Keratinocyte (primary cell): ENCODE measurements around the gene ADAMTS2. TPM values are rescaled to one million over a fixed set of nuclear protein-coding genes. Genes with fewer than 3 reads are reported as not detected.

Source experiments
- DNase-seq: peaks from one replicate; pipeline ENCODE4 v3.0.0-alpha.2; 2011; ENCODE audit warnings: low read depth, missing footprints, low spot score
- FAIRE-seq: peaks from 2 replicates; lab custom pipeline; 2011; peaks lifted over from hg19 to GRCh38; lab: Jason Lieb, UNC
- H2AFZ ChIP-seq: 2 replicates; pipeline ENCODE4 v1.6.0; 2012; ENCODE audit warnings: low read length, control low read depth, inconsistent platforms; ENCODE audit not compliant: control insufficient read depth
- H3K27ac ChIP-seq: 2 replicates; pipeline ENCODE4 v1.5.1; 2011; ENCODE audit warnings: low read length; ENCODE audit not compliant: control insufficient read depth, insufficient read depth
- H3K27me3 ChIP-seq: 3 replicates; pipeline ENCODE4 v1.6.0; 2011; ENCODE audit warnings: low read length; ENCODE audit not compliant: control insufficient read depth, insufficient read depth; ENCODE audit errors: extremely low read depth
- H3K36me3 ChIP-seq, 2 experiments: 2 replicates in 1 of 2; 3 replicates in 1 of 2; pipeline ENCODE4 v1.5.1; 2011; ENCODE audit warnings: low read length in 2 of 2, mild to moderate bottlenecking in 1 of 2; ENCODE audit not compliant: control insufficient read depth in 2 of 2, insufficient read depth in 2 of 2; ENCODE audit errors: extremely low read depth in 1 of 2
- H3K4me1 ChIP-seq: 3 replicates; pipeline ENCODE4 v1.5.1; 2011; ENCODE audit warnings: low read length; ENCODE audit not compliant: control insufficient read depth, insufficient read depth; ENCODE audit errors: extremely low read depth
- H3K4me2 ChIP-seq: 3 replicates; pipeline ENCODE4 v1.6.0; 2011; ENCODE audit warnings: low read depth, low read length; ENCODE audit not compliant: control insufficient read depth, insufficient read depth; ENCODE audit errors: extremely low read depth
- H3K4me3 ChIP-seq, 3 experiments: fragments of 200-600 bp in 1 of 3; sonication (generic) in 1 of 3; 2 replicates in 2 of 3; 3 replicates in 1 of 3; pipeline ENCODE4 v1.5.1; 2011 to 2016; ENCODE audit warnings: low read length in 3 of 3, mild to moderate bottlenecking in 3 of 3, control low read depth in 2 of 3, inconsistent platforms in 1 of 3, low read depth in 1 of 3, mixed read lengths in 1 of 3, mixed run types in 1 of 3, moderate library complexity in 1 of 3; ENCODE audit not compliant: control insufficient read depth in 2 of 3, insufficient read depth in 2 of 3; ENCODE audit errors: extremely low read depth in 1 of 3
- H3K79me2 ChIP-seq: 2 replicates; pipeline ENCODE4 v1.6.0; 2012; ENCODE audit warnings: low read length; ENCODE audit not compliant: control insufficient read depth, insufficient read depth
- H3K9ac ChIP-seq: 3 replicates; pipeline ENCODE4 v1.6.0; 2011; ENCODE audit warnings: low read length; ENCODE audit not compliant: control insufficient read depth, insufficient read depth; ENCODE audit errors: extremely low read depth
- H3K9me1 ChIP-seq: 3 replicates; pipeline ENCODE4 v1.6.0; 2011; ENCODE audit warnings: low read length; ENCODE audit not compliant: control insufficient read depth, insufficient read depth; ENCODE audit errors: extremely low read depth
- H3K9me3 ChIP-seq: 2 replicates; pipeline ENCODE4 v1.5.1; 2012; ENCODE audit warnings: low read depth, low read length; ENCODE audit not compliant: control insufficient read depth
- H4K20me1 ChIP-seq: 3 replicates; pipeline ENCODE4 v1.6.0; 2011; ENCODE audit warnings: low read length; ENCODE audit not compliant: control insufficient read depth, insufficient read depth; ENCODE audit errors: extremely low read depth
- CTCF ChIP-seq, 3 experiments: IDR thresholded peaks in 1 of 3; conservative IDR thresholded peaks in 1 of 3; optimal IDR thresholded peaks in 1 of 3; 2 replicates in 2 of 3; 3 replicates in 1 of 3; pipeline versions ENCODE3 to v1.5.1; 2011; ENCODE audit warnings: low read length in 3 of 3, mild to moderate bottlenecking in 3 of 3, moderate library complexity in 2 of 3, control low read depth in 1 of 3, inconsistent platforms in 1 of 3; ENCODE audit not compliant: insufficient read depth in 2 of 3; ENCODE audit errors: extremely low read depth in 1 of 3
- EZH2 ChIP-seq: IDR thresholded peaks from one replicate; pipeline ENCODE4 v1.6.1; 2012; ENCODE audit warnings: inconsistent platforms, mild to moderate bottlenecking, low read length, moderate library complexity
- dilution Hi-C: fragments of 300-500 bp; cut with MboI; formaldehyde crosslinking; loops from one replicate; pipeline ENCODE4 v1.7.0; 2020; ENCODE audit warnings: low sequenced_read_pairs; ENCODE audit not compliant: extremely low pct_ligation_motif_present
- polyA plus RNA-seq, 5 experiments: library from polyadenylated mRNA; depleted of rRNA in 3 of 5; stranded (reverse) in 3 of 5; stranded (forward) in 1 of 5; unstranded in 1 of 5; fragments of >200 nt; gene quantifications; 1 replicate in 1 of 5; 2 replicates in 3 of 5; 3 replicates in 1 of 5; pipeline versions ENCODE4 v1.2.1 to v1.2.3, GENCODE V29; 2011 to 2012; ENCODE audit warnings: missing spikeins in 2 of 5, low read depth in 1 of 5, low replicate concordance in 1 of 5

Gene ADAMTS2
- polyA plus RNA-seq, 1 donor (not counting 4 experiments of a cell fraction or from before 2014, with no cell fraction given): not detected

DNA sequence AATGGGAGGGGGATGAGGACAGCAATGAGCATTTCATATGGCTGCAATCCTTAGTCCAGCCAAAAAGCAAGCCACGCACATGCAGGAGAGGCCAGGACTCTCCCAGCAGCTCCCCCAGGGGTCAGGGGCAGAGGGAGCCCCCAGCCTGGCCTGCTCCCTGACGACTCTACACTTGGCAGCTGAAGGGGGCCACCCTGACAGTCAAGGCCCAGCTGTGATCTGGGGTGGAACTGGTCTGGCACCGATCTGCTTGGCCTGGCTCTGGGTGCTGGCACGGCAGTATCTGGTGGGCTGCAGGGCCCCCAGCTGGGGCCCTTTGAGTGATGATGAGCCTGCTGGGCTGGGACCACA is 118.1 kb downstream of the ADAMTS2 start:
- Histone ChIP-seq H4K20me1 (no peaks in the 10 kb centered on the region), H3K27ac (no peak overlapping the region), H3K4me2 (no peak overlapping the region), H3K36me3 (no peaks in the 10 kb centered on the region), H3K4me1 (no peaks in the 10 kb centered on the region), H3K9ac (no peak overlapping the region), H3K9me1 (no peaks in the 10 kb centered on the region), H3K27me3 (no peaks in the 10 kb centered on the region), H3K4me3 (no peak overlapping the region), H3K79me2 (no peaks in the 10 kb centered on the region), H3K9me3 (peaks cover 22% of the 10 kb centered on the region), H2AFZ (no peak overlapping the region)
- dilution Hi-C loops: no loop called here
- no peak for DNase-seq
- no peak for FAIRE-seq
- TF ChIP-seq EZH2 (no peak), CTCF (optimal IDR thresholded peaks at IDR 0.05 in 1 of 3, IDR thresholded peaks at IDR 0.05 in 1 of 3, conservative IDR thresholded peaks at IDR 0.05 in 1 of 3; ENCODE audit: extremely low read depth in 1 of 3, insufficient read depth in 2 of 3, low read length in 3 of 3) (no peak)

GRCh38 chr5:179226696-179227095 is 118.6 kb downstream of the ADAMTS2 start:
- Histone ChIP-seq H3K9ac (no peak overlapping the region), H3K79me2 (no peaks in the 10 kb centered on the region), H3K36me3 (no peaks in the 10 kb centered on the region), H3K27ac (no peak overlapping the region), H3K4me2 (no peak overlapping the region), H3K9me3 (peaks cover 24% of the 10 kb centered on the region), H2AFZ (no peak overlapping the region), H3K9me1 (no peaks in the 10 kb centered on the region), H3K27me3 (no peaks in the 10 kb centered on the region), H4K20me1 (no peaks in the 10 kb centered on the region), H3K4me1 (no peaks in the 10 kb centered on the region), H3K4me3 (no peak overlapping the region)
- dilution Hi-C loops: no loop called here
- TF ChIP-seq CTCF (optimal IDR thresholded peaks at IDR 0.05 in 1 of 3, IDR thresholded peaks at IDR 0.05 in 1 of 3, conservative IDR thresholded peaks at IDR 0.05 in 1 of 3; ENCODE audit: extremely low read depth in 1 of 3, insufficient read depth in 2 of 3, low read length in 3 of 3): no peak
- no peak for TF ChIP-seq EZH2
- FAIRE-seq (no peak), DNase-seq (no peak)
